ENCODE data around the gene ITPR2.
"Not testable (repeated sequence)": the region's sequence is repeated elsewhere in the genome, so short reads cannot be mapped to it uniquely, and the experiment has no call there.

ITPR2 gene

DNA sequence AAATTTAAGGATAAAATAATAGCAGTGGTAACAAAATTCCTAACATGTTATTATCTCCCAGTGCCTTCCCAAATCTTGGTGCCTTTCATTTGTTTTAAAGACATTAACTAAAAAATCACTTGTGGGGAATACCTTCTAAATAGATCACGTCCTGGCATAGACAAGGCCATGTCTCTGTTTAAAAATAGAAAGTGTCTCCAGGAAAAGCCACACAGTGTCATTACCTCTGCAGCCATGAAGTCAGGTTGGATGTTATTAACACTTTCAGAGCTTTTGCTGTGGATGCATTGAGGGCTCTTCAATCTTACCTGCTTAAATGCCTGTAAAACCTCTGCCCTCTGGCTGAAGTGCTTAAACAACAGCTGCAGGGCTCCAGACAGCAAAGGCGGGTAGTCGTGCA lies 211.1 kb downstream of the ITPR2 start:
- DNase-seq (ENCODE audit: low spot score) = no peak

DNA sequence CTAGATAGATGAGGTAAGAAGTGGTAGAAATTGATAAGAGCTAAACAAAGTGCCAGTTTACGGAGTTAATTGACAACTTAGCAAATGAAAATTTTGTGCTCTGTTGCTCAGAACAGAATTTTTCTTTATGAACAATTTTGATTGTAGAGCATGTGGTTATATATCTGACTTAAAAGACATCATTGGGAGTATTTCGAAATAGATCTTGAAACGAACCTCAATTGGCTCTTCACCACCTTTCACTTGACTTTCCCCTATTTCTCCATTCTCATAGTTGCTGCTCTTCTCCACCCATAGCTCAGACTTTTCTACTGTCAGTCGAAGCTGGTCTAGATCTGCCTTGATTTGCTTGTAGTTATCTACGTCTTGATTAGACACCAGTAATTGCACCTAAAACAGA lies 212.1 kb downstream of the ITPR2 start:
- DNase-seq (ENCODE audit: low spot score) = no peak

DNA sequence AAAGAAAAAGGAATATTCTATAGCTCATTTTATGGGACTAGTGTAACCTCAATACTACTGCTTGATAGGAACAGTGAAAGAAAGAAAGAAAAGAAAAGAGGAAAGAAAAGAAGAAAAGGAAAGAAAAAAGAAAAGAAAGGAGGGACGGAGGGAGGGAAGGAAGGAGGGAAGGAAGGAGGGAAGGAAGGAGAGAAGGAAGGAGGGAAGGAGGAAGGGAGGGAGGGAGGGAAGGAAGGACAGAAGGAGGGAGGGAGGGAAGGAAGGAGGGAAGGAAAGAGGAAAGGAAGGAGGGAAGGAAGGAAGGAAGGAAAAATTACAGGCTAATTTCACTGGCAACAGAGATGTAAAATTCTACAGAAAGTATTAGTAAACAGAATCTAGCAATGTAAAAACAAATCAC lies 215.5 kb downstream of the ITPR2 start:
- DNase-seq (ENCODE audit: low spot score) = no peak

DNA sequence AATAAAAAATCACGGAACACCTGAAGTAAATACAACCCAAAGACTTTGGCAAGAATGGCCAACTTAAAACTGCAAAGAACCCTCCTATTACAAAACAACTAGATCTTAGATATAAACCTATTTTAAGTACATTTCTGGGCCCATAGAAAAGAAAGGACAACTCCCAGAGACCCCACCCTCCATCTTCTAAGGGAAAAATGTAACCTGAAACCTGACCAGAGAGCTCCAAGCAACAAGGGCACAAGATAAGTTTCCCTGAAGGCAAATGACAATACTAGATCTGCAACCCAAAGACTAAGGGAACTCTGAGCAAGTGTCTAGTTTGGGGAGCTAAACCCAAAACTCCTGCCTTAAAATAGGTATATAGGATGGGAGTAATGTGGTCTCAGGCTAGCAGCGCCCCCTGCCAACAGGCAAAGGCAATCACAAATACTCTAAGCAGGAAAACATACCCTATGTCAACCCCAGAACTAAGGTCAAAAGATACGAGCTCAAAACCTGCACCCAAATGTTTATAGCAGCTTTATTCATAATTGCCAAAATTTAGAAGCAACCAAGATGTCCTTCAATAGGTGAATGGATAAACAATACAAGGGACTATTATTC lies 218.9 kb downstream of the ITPR2 start:
- no peak for DNase-seq (ENCODE audit: low spot score)

DNA sequence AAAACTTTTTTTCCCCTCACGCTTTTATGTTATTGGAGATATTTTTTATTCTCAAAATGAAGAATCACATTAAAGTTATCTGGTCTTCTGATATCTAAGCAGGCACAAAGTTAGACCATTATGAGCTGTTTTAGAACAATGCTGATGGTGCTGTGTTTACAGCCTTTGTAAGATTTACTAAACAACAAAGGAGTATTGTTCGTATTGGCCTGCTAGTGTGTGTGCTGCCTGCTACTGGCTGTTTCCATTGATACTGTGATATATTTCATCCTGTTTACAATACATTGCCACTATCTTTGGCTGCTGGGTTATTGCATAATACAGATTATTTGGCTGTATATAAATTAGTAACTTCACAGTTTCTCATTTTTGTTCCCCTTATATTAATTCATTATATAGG lies 220.8 kb downstream of the ITPR2 start:
- DNase-seq (ENCODE audit: low spot score) = no peak

DNA sequence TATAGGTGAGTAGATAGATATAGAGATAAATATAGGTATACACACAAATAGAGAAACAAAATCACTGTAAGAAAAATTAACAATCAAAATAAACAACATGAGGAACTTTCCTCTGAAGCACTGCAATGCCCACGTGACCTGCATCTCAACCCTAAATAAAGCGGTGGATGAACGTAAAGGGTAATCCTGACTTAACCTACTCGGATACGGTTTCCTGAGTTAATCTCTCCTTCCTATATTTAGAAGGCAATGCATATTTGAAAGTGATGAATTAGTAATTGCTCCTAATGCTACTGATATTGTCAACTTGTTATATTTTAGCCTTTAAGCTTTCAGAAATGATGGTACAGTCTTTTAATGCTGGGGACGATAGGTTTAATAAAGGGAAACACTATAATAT lies 221.4 kb downstream of the ITPR2 start:
- DNase-seq (ENCODE audit: low spot score) = no peak

DNA sequence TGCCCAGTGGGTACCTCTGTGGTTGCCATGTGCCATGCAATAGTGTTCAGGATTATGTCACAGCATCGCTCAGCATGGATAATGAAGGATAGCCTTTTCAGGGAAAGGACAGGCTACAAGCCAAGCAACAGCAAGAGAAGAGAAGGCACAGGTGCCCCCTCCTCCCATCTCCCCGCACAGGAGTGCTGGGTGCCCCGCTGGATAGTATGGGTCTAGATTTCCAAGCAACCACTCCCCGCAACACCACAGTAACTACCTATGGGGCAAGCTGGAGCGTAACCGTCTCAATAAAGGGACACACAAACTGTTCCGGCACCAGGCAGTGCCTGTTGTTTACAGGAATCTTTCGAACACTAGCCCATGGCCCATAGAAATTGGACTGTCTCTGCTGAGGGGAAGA lies 222.2 kb downstream of the ITPR2 start:
- DNase-seq (ENCODE audit: low spot score) = no peak

DNA sequence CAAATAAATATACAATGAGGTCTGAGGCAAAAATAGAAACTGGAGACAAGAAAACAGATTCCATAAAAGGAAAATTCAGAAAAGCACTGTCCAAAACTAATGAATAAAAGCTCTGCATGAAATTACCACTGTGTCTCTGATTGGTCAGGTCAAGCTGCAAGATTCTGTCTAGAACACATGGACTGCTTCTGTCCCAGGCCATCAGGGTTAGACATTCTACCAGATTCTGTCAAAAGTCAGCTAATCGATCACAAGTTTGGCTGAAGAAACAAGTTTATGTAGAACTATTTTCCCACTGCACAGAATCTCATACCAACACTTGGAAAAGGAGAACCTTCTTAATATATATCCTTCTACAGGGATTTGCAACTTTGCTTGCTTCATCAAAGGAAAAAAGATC lies 223.0 kb downstream of the ITPR2 start:
- DNase-seq (ENCODE audit: low spot score) = no peak

DNA sequence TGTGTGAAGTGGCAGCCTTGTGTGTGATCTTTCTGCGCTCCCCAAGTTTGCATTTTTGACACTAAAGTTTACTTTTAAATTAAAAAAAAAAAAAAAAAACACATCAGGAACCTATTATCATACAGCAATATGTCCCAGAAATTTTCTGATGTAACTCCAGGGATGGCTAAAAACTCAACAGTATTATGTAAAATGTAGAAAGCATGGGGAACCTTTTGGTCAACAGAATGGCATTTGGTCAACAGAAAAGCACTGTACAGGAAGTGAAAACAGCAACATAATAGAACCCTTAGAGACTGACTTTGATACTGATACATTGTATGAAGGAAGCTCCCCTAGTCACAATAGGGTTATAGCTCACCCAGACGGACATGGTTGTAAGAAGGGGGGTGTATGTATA lies 224.3 kb downstream of the ITPR2 start:
- DNase-seq (ENCODE audit: low spot score) = no peak

DNA sequence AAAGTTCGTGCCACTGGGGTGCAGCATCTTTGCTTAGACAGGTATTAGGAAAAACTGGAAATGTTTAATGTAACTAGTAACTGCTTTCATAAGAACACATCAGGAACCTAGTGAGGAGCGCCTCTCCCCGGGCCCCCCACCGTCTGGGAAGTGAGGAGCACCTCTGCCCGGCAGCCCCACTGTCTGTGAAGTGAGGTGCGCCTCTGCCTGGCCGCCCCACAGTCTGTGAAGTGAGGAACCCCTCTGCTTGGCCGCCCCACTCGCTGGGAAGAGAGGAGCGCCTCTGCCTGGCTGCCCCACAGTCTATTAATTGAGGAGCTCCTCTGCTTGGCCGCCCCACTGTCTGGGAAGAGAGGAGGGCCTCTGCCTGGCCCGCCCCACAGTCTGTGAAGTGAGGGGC lies 224.7 kb downstream of the ITPR2 start:
- no peak for DNase-seq (ENCODE audit: low spot score)

DNA sequence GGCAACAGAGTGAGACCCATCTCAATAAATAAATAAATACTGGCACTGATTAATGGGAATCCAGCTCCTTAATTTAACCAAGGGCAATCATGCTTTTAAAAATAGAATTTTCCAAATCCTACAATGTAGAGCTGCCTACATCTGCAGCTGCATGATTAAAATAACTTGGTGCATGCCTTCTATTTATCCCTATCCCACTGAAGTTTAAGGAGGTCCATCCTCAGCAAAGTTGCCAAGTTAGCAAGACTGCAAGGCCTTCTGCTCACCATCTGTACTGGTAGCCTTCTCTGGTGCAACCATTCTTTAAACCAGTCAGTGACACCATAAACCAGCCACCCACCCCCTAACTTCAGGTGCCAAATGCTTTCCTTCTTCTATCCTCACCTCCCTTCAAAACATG lies 226.1 kb downstream of the ITPR2 start:
- DNase-seq (ENCODE audit: low spot score) = no peak

DNA sequence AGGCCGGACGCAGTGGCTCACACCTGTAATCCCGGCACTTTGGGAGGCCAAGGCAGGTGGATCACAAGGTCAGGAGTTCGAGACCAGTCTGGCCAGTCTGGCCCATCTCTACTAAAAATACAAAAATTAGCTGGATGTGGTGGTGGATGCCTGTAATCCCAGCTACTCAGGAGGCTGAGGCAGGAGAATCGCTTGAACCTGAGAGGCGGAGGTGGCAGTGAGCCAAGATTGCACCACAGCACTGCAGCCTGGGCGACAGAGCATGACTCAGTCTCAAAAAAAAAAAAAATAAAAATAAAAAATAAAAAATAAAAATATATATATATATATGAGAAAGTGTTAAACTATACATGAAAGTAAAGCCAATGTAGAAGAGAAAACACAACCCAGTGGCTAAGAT lies 228.2 kb downstream of the ITPR2 start:
- DNase-seq (ENCODE audit: low spot score) = not testable (repeated sequence)

DNA sequence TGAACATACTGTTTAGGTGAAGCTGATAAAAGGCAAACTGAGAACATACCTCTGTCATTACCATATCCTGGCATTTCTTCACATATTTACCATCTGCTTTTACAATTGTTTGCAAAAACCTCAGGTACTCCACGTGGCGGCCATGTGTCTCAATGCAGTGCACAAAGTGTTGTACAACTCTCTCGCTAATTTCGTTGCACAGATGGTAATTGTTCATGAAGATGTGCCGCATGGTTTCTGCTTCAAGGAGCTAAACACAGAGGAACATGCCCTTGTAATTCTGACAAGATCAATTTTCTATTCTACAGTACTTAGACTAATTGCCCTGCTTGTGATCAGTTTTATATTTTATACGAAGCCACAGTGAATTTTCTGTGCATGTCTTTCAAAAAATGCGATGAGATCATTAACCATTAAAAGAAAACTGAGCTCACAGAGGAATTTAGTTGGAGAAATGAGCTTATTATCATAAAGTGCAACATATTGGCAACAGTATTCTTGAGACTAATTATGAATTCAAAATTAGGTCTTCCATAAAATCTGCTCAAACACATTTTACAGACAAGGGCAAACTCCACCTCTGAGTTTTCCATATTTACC lies 233.8 kb downstream of the ITPR2 start:
- no peak for DNase-seq (ENCODE audit: low spot score)

DNA sequence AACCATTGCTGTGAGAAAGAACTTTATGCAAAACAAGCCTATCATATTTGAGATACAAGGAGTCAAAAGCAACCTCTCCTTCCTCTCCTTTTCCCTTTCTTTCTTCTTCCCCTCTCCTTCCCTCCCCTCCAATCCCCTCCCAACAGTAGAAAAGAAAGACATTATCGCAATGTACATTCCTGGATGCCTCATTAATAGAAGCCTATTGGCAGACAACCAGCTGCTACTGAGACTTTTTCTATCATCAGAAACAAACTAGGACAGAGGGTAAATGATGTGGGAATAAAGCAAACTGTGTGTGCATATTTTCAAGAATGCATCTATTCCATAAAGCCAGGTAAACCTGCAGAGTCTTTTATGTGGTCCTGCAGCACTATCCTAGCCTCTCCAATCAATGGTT lies 237.2 kb downstream of the ITPR2 start:
- DNase-seq (ENCODE audit: low spot score) = no peak

DNA sequence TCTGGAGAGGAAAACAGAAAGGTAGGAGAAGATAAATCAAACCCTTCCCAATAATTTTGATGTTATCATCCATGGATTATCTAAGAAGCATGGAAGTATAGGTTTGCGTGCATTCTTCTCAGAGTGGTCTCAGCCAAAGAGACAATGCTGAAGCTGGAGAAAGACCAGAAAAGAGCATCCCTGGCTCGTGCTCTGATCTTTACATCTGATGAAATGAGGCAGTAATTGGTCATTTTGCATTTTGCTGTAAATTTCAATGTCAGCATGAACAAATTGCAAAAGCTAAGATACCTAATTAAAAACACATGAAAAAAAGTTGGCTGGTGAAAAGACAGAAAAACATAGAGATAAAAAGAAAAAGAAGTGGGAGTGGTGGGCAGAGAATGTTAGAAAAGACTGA lies 252.4 kb downstream of the ITPR2 start:
- DNase-seq (ENCODE audit: low spot score) = no peak

DNA sequence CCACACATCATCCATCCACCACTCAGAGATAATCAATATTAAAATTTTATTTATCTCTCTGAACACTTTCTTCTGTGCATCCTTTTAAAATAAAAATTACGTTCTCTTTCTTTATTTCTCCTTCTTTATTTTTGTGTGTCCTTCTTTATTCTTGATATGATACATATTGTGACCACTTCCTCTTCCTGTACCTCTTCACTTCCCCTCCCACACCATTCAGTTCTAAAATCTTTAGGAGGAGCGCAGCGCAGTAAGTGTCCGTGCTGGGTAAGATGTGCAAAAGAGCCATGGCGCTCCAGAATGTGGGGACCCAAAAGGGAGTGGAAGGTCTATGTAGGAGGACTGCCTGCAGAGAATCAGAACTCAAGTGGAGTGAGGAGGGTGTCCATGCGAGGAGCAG lies 256.7 kb downstream of the ITPR2 start:
- DNase-seq (ENCODE audit: low spot score) = no peak

DNA sequence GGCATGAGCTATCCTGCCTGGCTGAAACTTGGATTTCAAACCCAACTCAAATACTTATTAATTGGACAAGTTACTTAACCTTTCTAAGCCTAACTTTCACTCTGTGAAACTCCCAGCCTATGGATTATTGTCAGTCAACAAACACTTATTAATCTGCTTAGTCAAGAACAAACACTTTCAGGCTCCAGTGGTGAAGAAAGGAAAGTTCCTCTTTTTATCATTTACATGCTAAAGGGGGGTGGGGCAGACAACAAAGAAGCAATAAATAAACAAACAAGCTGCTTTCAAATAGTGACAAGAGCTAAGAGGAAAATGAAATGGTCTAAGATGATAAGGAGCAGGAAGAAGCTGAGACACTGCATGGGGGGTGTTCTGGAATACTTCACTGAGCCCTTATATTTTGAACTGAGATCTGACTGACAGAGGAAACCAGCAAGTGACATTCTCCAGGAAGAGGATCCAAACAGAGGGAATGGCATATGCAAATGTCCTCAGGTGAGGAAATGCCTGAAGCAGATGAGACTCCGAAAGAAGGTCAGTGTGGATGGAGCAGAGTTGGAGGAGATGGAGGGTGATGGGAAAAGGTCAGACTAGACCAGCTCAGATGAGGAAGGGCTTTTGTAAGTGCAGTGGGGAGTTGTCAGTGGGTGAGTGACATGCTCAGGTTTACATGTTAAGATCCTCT lies 259.6 kb downstream of the ITPR2 start:
- DNase-seq (ENCODE audit: low spot score) = no peak

DNA sequence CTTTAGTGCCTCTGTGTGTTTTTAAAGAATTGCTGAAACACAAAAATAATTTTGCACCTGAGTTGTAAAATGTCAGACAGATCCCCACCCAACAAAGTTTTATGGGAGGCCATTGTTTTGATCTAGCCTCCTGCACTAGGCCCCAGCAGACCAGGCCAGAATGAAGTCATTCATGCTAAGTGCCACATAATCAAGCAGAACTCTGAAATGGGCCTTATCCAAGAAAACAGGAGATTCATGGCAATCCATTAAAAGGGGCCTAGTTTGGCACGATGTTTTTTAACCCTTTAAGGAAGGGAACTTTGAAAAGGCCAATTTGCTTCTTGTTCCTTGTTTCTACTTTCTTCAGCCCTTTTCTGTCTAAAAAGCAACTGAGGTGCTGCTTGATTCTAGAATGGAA lies 260.9 kb downstream of the ITPR2 start:
- no peak for DNase-seq (ENCODE audit: low spot score)

DNA sequence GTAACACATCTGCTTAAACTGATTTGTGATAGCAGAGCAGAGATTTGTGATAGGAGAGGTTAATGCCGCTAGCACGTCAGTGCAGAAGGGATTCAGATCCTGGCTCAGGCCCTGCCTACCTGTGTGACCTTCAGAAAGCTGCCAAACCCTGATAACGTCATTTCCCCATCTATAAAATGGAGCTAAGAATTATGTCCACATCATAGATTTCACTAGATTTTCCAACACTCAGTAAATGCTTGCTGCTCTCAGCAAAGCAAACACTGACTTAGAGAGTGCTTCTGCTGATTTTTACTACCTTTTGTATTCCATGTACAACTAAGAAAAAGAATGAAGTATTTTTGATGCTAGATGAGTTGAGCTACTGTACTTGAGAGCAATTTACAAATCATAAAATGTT lies 261.4 kb downstream of the ITPR2 start:
- no peak for DNase-seq (ENCODE audit: low spot score)

DNA sequence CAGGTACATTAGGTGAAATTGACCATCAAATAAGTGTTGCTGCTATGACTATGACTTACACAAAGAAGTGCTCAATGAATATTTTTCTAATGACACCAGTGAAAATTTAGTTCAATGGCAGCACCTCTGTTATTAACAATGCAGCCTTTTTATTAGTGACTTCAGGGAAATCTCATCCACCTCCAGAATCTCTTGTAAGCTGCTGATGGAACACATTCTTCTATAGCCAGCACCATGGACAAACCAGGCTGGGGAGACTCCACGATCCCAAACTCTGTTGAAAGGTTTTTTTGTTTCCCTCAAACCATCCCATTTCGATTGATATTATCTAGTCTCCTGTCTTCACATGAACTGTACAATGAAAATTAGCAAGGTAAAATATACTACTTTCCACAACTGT lies 265.9 kb downstream of the ITPR2 start:
- no peak for DNase-seq (ENCODE audit: low spot score)

DNA sequence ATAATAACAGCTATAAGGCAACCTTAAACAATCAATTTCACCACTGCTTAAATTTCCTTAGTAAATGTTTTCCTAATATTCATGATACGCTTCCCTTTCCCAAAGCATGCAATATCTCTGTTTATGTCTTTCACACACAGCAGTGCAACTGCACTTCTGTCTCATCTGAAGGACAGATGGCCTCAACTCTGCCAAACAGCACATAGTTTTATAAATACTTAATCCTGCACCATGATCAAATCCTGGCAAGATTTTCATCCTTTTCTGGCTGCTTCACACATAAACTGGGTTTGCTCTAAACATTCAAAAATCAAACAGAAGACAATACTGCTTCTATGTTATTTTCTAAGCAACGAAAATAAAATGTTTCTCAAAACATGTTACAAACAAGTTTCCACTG lies 266.3 kb downstream of the ITPR2 start:
- DNase-seq (ENCODE audit: low spot score) = no peak

DNA sequence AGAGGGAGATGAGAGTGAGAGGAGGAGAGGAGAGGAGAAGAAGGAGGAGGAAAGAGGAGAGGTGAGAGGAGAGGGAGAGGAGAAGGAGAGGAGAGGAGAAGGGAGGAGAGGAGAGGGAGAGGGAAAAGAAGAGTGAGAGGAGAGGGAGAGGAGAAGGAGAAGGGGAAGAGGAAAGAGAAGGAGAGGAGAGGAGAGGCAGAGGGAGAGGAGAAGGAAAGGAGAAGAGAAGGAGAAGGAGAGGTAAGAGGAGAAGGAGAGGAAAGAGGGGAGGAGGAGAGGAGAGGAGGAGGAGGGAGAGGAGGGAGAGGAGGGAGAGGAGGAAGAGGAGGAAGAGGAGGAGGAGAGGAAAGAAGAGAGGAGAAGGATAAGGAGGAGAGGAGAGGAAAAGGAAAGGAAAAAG lies 266.8 kb downstream of the ITPR2 start:
- no peak for DNase-seq (ENCODE audit: low spot score)

DNA sequence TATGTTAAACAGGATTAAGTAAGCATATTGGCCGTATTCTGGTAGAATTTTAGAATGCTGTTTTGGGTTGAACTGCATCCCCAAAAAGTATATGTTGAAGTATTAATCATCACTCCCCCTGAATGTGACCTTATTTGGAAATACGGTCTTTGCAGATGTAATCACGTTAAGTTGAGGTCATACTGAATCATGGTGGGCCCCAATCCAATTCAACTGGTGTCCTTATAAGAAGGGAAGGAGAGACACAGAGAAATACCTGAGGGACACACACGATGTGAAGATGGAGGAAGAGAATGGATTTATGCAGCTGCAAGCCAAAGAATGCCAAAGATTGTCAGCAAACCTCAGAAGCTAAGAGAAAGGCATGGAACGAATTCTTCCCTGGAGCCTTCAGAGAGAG lies 268.6 kb downstream of the ITPR2 start:
- no peak for DNase-seq (ENCODE audit: low spot score)

DNA sequence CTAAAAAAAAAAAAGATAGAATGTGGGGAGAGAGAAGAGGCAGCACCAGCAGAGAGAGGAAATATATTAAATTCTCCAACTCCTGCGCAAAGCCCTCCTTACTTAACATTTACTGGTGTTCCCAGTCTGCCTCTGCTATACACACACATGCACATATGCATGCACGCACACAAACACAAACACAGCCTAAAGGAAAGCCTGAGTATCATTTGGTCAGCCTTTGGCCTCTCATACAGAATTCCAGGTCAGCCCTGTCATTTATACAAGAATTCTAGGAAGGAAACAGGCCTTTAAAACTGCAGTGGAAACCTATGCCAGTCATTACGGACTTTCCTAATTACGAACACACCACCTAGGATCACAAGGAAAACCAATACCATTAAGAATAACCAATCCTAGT lies 269.4 kb downstream of the ITPR2 start:
- DNase-seq (ENCODE audit: low spot score) = no peak

Measured in HuH-7.5 (cell line).